K562 (cell line): ENCODE results near the gene ZNF768. TPM values are rescaled to one million over a fixed set of nuclear protein-coding genes. Genes with fewer than 3 reads are reported as not detected.

Experiments used
- ASH1L ChIP-seq: fragments of 450-650 bp; IDR thresholded peaks from 2 replicates; pipeline ENCODE4 v1.6.1; 2018; ENCODE audit warnings: borderline replicate concordance, mild to moderate bottlenecking, low read depth; ENCODE audit not compliant: partially characterized antibody
- BACH1 ChIP-seq: fragments of 200-800 bp; sonication (Bioruptor generic); IDR thresholded peaks from 2 replicates; pipeline ENCODE4 v1.6.1; 2016; ENCODE audit warnings: missing genetic modification characterization, missing compliant biosample characterization
- BCOR ChIP-seq: fragments of 450-650 bp; IDR thresholded peaks from 2 replicates; pipeline ENCODE4 v1.6.1; 2016
- CGGBP1 ChIP-seq: fragments of 250-450 bp; sonication (Bioruptor Pico); IDR thresholded peaks from 2 replicates; pipeline ENCODE4 v1.9.0; 2021; ENCODE audit warnings: mild to moderate bottlenecking
- E2F5 ChIP-seq: sonication (generic); formaldehyde crosslinking; IDR thresholded peaks from 2 replicates; pipeline ENCODE4 v1.8.0; 2022; ENCODE audit warnings: mild to moderate bottlenecking, missing genetic modification reagents
- ELF4 ChIP-seq: fragments of 450-650 bp; formaldehyde crosslinking; IDR thresholded peaks from 2 replicates; pipeline ENCODE4 v1.4.0; 2022; ENCODE audit warnings: missing genetic modification characterization
- HCFC1 ChIP-seq: IDR thresholded peaks from 2 replicates; pipeline ENCODE4 v1.6.1; 2012; ENCODE audit warnings: low read depth, low read length, improper control_type of control experiment
- ILF3 ChIP-seq: fragments of 450-650 bp; IDR thresholded peaks from 2 replicates; pipeline ENCODE4 v1.6.1; 2018; ENCODE audit warnings: antibody characterized with exemption, mild to moderate bottlenecking, moderate library complexity, borderline replicate concordance
- KLF1 ChIP-seq: fragments of 450-650 bp; IDR thresholded peaks from 2 replicates; pipeline ENCODE4 v1.6.1; 2016; ENCODE audit warnings: missing genetic modification characterization, missing compliant biosample characterization
- NBN ChIP-seq: fragments of 450-650 bp; IDR thresholded peaks from 2 replicates; pipeline ENCODE4 v1.6.1; 2016; ENCODE audit warnings: low read depth, mild to moderate bottlenecking
- PHF20 ChIP-seq: fragments of 450-650 bp; IDR thresholded peaks from 2 replicates; pipeline ENCODE4 v1.6.1; 2018; ENCODE audit not compliant: partially characterized antibody
- PHF8 ChIP-seq: fragments of 200-600 bp; sonication (generic); IDR thresholded peaks from 2 replicates; pipeline ENCODE4 v1.6.1; 2012; ENCODE audit warnings: mixed run types, mild to moderate bottlenecking, inconsistent platforms, low read length, moderate library complexity, borderline replicate concordance
- SRF ChIP-seq, 2 experiments: fragments of 250-450, 450-650 bp in 1 of 2; sonication (Bioruptor Pico) in 1 of 2; sonication (generic) in 1 of 2; formaldehyde crosslinking; IDR thresholded peaks; 2 replicates each; pipeline versions ENCODE4 v1.5.0 to v1.5.1; 2020 to 2022; ENCODE audit warnings: mild to moderate bottlenecking in 1 of 2, missing genetic modification reagents in 1 of 2
- SRSF9 ChIP-seq: fragments of 200-400 bp; formaldehyde crosslinking; IDR thresholded peaks from 2 replicates; pipeline ENCODE4 v1.6.1; 2017; ENCODE audit warnings: low read depth, low read length, borderline replicate concordance
- ZFPM2 ChIP-seq: fragments of 250-450 bp; sonication (Bioruptor Pico); IDR thresholded peaks from 2 replicates; pipeline ENCODE4 v1.5.1; 2022; ENCODE audit warnings: mild to moderate bottlenecking
- ZNF347 ChIP-seq: fragments of 450-650 bp; formaldehyde crosslinking; IDR thresholded peaks from 2 replicates; pipeline ENCODE4 v1.4.0; 2020; ENCODE audit warnings: low read depth, mild to moderate bottlenecking, moderate library complexity
- ZNF584 ChIP-seq: fragments of 200-800 bp; sonication (Bioruptor generic); IDR thresholded peaks from 2 replicates; pipeline ENCODE4 v1.6.1; 2016; ENCODE audit warnings: low read depth, mild to moderate bottlenecking, missing genetic modification characterization, missing compliant biosample characterization
- ZNF695 ChIP-seq: fragments of 450-650 bp; formaldehyde crosslinking; IDR thresholded peaks from 2 replicates; pipeline ENCODE4 v1.4.0; 2020; ENCODE audit warnings: mild to moderate bottlenecking, moderate library complexity
- polyA plus RNA-seq, 8 experiments: library from polyadenylated mRNA; depleted of rRNA in 4 of 8; stranded (reverse) in 5 of 8; unstranded in 3 of 8; fragments of >200 nt; fragmentation: Nextera tagmentation in 2 of 8; fragmentation: Illumina TruSeq in 1 of 8; extraction: Ambion mirVana in 2 of 8; extraction: Trizol in 1 of 8; gene quantifications; 2 replicates each; pipeline versions ENCODE4 v1.2.1 to v1.2.3, GENCODE V29; 2011 to 2014; ENCODE audit warnings: inconsistent platforms in 1 of 8, missing spikeins in 1 of 8
- total RNA-seq, 7 experiments: library from RNA; depleted of rRNA in 6 of 7; stranded (reverse); fragments of >200 nt in 6 of 7; fragmentation: Illumina TruSeq in 2 of 7; extraction: Trizol in 2 of 7; gene quantifications; 2 replicates each; pipeline versions ENCODE4 v1.2.1 to v1.2.3, GENCODE V29; 2011 to 2021; ENCODE audit warnings: low replicate concordance in 1 of 7
- TF ChIP-seq, protein P1 (sequence below): conservative IDR thresholded peaks from 2 replicates; pipeline ENCODE4 v1.6.1; 2011; ENCODE audit warnings: low read depth, mild to moderate bottlenecking, low read length; ENCODE audit not compliant: control insufficient read depth
- TF ChIP-seq, protein P2 (sequence below): fragments of 250-450 bp; sonication (Bioruptor Pico); IDR thresholded peaks from 2 replicates; pipeline ENCODE4 v1.5.0; 2021; ENCODE audit warnings: mild to moderate bottlenecking, moderate library complexity

ZNF768 gene
- total and polyA plus RNA-seq, 9 of the 15 experiments (the other 6 are each of a cell fraction or from before 2014, with no cell fraction given), result 0.13 to 50.7 (median 26.9) TPM

DNA sequence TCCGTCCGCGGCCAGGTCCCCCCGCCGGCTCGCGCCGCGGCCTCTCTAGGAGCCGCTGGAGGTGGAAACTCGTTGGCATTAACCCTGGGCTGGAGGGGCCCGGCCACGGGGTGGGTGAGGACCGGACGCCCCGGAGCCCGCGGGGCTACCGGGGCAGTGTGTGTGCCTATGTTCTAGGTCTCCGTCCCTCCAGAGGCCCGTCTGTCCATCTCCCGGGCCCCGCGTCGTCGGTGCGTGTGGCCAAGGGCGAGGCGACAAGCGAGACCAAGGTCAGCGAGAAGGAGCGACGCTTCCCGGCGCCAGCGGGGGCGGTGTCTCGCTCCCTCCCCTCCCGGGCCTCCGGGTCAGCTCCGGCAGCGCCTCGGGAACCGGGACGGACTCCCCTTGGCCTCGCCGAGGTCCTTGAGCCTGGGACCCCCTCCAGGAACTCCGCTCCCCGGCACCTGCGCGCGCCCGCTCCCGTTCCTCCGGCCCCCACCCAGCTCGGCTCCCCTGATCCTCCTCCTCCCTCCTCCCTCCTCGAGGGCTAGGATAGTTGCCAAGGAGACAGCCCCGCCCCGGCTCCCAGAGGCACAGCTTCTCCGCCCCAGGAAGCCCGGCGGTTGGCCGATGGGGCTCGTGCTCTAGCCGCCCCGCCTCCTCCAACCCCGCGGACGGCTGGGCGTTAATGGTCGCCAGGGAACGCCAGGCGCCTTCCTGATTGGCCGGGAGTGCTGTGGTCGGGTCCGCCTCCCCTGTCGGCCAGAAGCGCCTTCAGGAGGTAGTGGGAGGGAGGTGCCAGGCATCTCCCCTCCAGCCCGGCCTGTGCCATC is 663 bp upstream of the ZNF768 start (continued):
- TF ChIP-seq PHF20 (peak; percentile 19), ZNF695 (CRISPR knock-in tag) (no peak), BACH1 (no peak), ILF3 (no peak), ZNF347 (CRISPR knock-in tag) (no peak), CGGBP1 (no peak; the same call in 1 of the 2 replicates), HCFC1 (peak; percentile 82), NBN (no peak), ZNF584 (CRISPR knock-in tag) (no peak), ASH1L (no peak), ELF4 (no peak), PHF8 (peak; percentile 63), BCOR (peak; percentile 18; the same call in 1 of the 2 replicates), E2F5 (CRISPR knock-in tag) (0 out of 2 replicates have a peak, but pooled peaks have one; percentile 39), KLF1 (tag) (no peak), ZFPM2 (CRISPR knock-in tag) (0 out of 2 replicates have a peak, but pooled peaks have one; percentile 64), SRSF9 (no peak), SRF (CRISPR knock-in tag; IDR thresholded peaks at IDR 0.05) (peak in 1 of 2 experiments; percentile 54; a peak in 1 of 4 replicates)
- TF ChIP-seq, protein P1, sequence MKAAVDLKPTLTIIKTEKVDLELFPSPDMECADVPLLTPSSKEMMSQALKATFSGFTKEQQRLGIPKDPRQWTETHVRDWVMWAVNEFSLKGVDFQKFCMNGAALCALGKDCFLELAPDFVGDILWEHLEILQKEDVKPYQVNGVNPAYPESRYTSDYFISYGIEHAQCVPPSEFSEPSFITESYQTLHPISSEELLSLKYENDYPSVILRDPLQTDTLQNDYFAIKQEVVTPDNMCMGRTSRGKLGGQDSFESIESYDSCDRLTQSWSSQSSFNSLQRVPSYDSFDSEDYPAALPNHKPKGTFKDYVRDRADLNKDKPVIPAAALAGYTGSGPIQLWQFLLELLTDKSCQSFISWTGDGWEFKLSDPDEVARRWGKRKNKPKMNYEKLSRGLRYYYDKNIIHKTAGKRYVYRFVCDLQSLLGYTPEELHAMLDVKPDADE, result peak; percentile 50; the same call in 1 of the 2 replicates
- TF ChIP-seq, protein P2, sequence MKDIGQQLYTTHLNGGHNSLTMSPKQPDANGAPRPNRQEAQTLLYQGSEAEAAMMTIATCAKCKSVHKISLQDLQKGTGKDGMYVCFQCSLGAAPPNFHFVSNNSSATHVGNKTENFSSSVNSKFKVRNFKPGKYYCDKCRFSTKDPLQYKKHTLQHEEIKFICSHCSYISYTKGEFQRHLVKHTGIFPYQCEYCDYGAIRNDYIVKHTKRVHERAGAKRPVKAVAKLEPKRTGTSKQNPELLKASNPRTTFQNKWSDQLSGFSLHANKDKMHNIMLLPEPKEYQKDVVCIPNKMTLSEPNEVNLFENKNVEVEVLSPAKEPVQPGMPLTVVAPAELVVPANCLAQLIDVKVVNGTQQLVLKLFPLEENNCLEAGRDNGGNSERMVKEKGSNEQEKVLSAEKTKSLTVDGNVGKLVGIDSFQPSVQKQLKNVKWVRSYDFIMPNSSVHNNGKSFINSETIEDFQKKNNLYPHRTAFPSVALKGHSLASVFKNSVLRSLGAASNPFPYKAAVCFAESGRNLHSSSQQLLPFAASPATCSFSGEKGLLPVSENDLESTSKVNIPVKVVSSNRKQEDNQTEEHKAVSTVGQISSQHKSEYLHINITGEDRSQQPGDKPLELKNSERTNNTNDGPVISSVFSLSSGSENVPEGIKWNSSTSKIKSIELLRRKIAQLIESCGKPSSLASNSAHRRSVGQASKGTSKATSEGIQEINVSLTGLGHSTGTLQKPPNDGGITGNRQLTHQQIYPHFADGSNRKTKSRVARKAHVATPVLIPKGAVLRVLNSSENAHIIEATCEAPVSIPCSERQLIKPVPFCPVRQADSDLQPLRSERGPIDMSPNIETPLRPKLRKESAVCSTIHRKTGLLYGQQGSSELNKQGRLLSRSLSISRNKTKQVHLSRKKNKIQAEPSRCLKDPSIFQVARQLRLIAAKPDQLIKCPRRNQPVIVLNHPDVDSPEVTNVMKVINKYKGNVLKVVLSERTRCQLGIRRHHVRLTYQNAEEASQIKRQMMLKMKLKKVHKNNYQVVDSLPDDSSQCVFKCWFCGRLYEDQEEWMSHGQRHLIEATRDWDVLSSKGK (CRISPR knock-in tag), result no peak
